Hematopoietic multipotent progenitor cell treated with erythropoietin and hydrocortisone succinate and interleukin-3 and kit ligand, for 4 days (in vitro differentiated cells): ENCODE results near the gene CABP4.
A peak's percentile ranks its signal among the peaks of the same experiment; 100 is the strongest.
"Not testable (repeated sequence)": the region's sequence is repeated elsewhere in the genome, so short reads cannot be mapped to it uniquely, and the experiment has no call there.

Experiments used
- DNase-seq: peaks from one replicate; pipeline ENCODE4 v3.0.0-alpha.2; 2015

The CABP4 gene

GRCh38 chr11:67483831-67484665 is 28.9 kb downstream of the CABP4 start:
- peak; percentile 39 for DNase-seq

- peak; percentile 85 for DNase-seq
Measured at GRCh38 chr11:67484847-67485311, 29.7 kb downstream of the CABP4 start.

GRCh38 chr11:67485873-67486361 is 30.8 kb downstream of the CABP4 start:
- DNase-seq, result not testable (repeated sequence)

GRCh38 chr11:67486481-67487195 is 31.5 kb downstream of the CABP4 start:
- no peak for DNase-seq

- no peak for DNase-seq
Measured at GRCh38 chr11:67489203-67489884, 34.2 kb downstream of the CABP4 start.

GRCh38 chr11:67489885-67490726 is 35.0 kb downstream of the CABP4 start:
- DNase-seq, result no peak

- no peak for DNase-seq
Measured at GRCh38 chr11:67490727-67491065, 35.5 kb downstream of the CABP4 start.

GRCh38 chr11:67491276-67492068 is 36.3 kb downstream of the CABP4 start:
- DNase-seq, result no peak

GRCh38 chr11:67492069-67492727 is 37.0 kb downstream of the CABP4 start:
- DNase-seq, result no peak

- DNase-seq, result no peak
Measured at GRCh38 chr11:67492801-67493547, 37.8 kb downstream of the CABP4 start.

GRCh38 chr11:67493548-67494370 is 38.6 kb downstream of the CABP4 start:
- DNase-seq, result no peak

- no peak for DNase-seq
Measured at GRCh38 chr11:67494371-67495233, 39.4 kb downstream of the CABP4 start.

GRCh38 chr11:67495234-67496005 is 40.3 kb downstream of the CABP4 start:
- DNase-seq, result no peak

- DNase-seq, result no peak
Measured at GRCh38 chr11:67496113-67496512, 41.0 kb downstream of the CABP4 start.

GRCh38 chr11:67497656-67498291 is 42.6 kb downstream of the CABP4 start:
- DNase-seq, result no peak

GRCh38 chr11:67498544-67498972 is 43.4 kb downstream of the CABP4 start:
- DNase-seq, result no peak
